ENCODE measurements around the gene PEAR1. TPM values are rescaled to one million over a fixed set of nuclear protein-coding genes. Genes with fewer than 3 reads are reported as not detected.
A peak's percentile ranks its signal among the peaks of the same experiment; 100 is the strongest.

PEAR1 gene
- total RNA-seq (2013), result 0.06 TPM
- polyA plus RNA-seq, result not detected
- 0.80 TPM in 1 of 2 replicates, not detected in the other for polyA minus RNA-seq
- 0 to 2.1 (median 0.17) reads per million in 11 experiments for total RNA-seq

- Mint-ChIP-seq H3K27me3 (ENCODE audit: low read depth in 3 of 3) (peaks cover 52 to 64% (median 53%) of the 10 kb centered on the region in 3 donors), H3K27ac (peak within 1 kb of the TSS in 2 of 7 donors; percentile 19 to 52), H3K9me3 (peaks cover 0 to 9% (median 5%) of the 10 kb centered on the region in 7 donors), H3K4me1 (peaks cover 28% of the 10 kb centered on the region), H3K4me3 (peak within 1 kb of the TSS; percentile 73 to 87), H3K36me3 (peaks cover 0 to 10% of the 10 kb centered on the region in 2 donors)
- H3K4me1 ChIP-seq (ENCODE audit: control insufficient read depth in 1 of 2, insufficient read depth in 2 of 2, low read length in 2 of 2), result peaks cover 25 to 29% of the 10 kb centered on the region in 2 donors
- peak within 1 kb of the TSS; percentile 6 for H3K9ac ChIP-seq (ENCODE audit: insufficient read depth, low read length, poor library complexity, severe bottlenecking)
- TF ChIP-seq, protein P1, sequence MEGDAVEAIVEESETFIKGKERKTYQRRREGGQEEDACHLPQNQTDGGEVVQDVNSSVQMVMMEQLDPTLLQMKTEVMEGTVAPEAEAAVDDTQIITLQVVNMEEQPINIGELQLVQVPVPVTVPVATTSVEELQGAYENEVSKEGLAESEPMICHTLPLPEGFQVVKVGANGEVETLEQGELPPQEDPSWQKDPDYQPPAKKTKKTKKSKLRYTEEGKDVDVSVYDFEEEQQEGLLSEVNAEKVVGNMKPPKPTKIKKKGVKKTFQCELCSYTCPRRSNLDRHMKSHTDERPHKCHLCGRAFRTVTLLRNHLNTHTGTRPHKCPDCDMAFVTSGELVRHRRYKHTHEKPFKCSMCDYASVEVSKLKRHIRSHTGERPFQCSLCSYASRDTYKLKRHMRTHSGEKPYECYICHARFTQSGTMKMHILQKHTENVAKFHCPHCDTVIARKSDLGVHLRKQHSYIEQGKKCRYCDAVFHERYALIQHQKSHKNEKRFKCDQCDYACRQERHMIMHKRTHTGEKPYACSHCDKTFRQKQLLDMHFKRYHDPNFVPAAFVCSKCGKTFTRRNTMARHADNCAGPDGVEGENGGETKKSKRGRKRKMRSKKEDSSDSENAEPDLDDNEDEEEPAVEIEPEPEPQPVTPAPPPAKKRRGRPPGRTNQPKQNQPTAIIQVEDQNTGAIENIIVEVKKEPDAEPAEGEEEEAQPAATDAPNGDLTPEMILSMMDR (IDR thresholded peaks at IDR 0.05), result no peak
- DNase-seq, result no peak
- intact Hi-C loops (cut with micrococcal nuclease), result loop anchor here (5.0 to 10.0 kb wide), 2 partner anchors 34 to 78 kb away; partner anchors contain the start of gene SH2D2A (in 1 of the 2)
- no peaks in the 10 kb centered on the region for H3K36me3 ChIP-seq (replicated peaks in 1 of 2; ENCODE audit: control insufficient read depth in 1 of 2, insufficient read depth in 2 of 2, low read length in 2 of 2)
- H3K27me3 ChIP-seq (ENCODE audit: control insufficient read depth in 2 of 2, insufficient read depth in 2 of 2, low read length in 2 of 2), result peaks cover 20 to 47% of the 10 kb centered on the region in 2 donors
- H2AFZ ChIP-seq (ENCODE audit: insufficient read depth, low read depth, low read length, poor library complexity, severe bottlenecking), result peak within 1 kb of the TSS; percentile 70
- H3K4me3 ChIP-seq (replicated peaks in 1 of 3; ENCODE audit: low read depth in 2 of 3, low read length in 3 of 3), result peak within 1 kb of the TSS; percentile 7 to 74 (median 17)
- no peak within 1 kb of the TSS for H3K27ac ChIP-seq (ENCODE audit: low read depth in 1 of 2, low read length in 2 of 2)
- H3K9me3 ChIP-seq (replicated peaks in 1 of 2; ENCODE audit: control insufficient read depth in 1 of 2, insufficient read depth in 1 of 2, low read length in 2 of 2), result no peaks in the 10 kb centered on the region
- H3K4me2 ChIP-seq (replicated peaks; ENCODE audit: extremely low read depth, low read length, poor library complexity, severe bottlenecking), result peak within 1 kb of the TSS; percentile 80
- H3K79me2 ChIP-seq (ENCODE audit: insufficient read depth, low read length), result no peaks in the 10 kb centered on the region
- no peaks in the 10 kb centered on the region for H4K20me1 ChIP-seq (ENCODE audit: insufficient read depth, low read length)
- 3% methylated on average over 40 of the region's 60 CpGs for WGBS (ENCODE audit: insufficient coverage)
These were observed at the start of gene PEAR1 for GRCh38 chr1:156893048-156893953. Gene PEAR1, plus strand, starts transcription at chr1:156893718. Its CDS starts 10,209 bp downstream, at chr1:156903927.

- Histone ChIP-seq H2AFZ (ENCODE audit: insufficient read depth, low read depth, low read length, poor library complexity, severe bottlenecking) (no peak overlapping the region), H3K9me3 (replicated peaks in 1 of 2; ENCODE audit: control insufficient read depth in 1 of 2, insufficient read depth in 1 of 2, low read length in 2 of 2) (peaks cover 0 to 8% of the 10 kb centered on the region in 2 donors), H3K4me2 (replicated peaks; ENCODE audit: extremely low read depth, low read length, poor library complexity, severe bottlenecking) (no peak overlapping the region), H4K20me1 (ENCODE audit: insufficient read depth, low read length) (no peaks in the 10 kb centered on the region), H3K9ac (ENCODE audit: insufficient read depth, low read length, poor library complexity, severe bottlenecking) (no peak overlapping the region), H3K4me1 (ENCODE audit: control insufficient read depth in 1 of 2, insufficient read depth in 2 of 2, low read length in 2 of 2) (peaks cover 2 to 4% of the 10 kb centered on the region in 2 donors), H3K4me3 (replicated peaks in 1 of 3; ENCODE audit: low read depth in 2 of 3, low read length in 3 of 3) (no peak overlapping the region), H3K27ac (ENCODE audit: low read depth in 1 of 2, low read length in 2 of 2) (no peak overlapping the region), H3K79me2 (ENCODE audit: insufficient read depth, low read length) (no peaks in the 10 kb centered on the region), H3K27me3 (ENCODE audit: control insufficient read depth in 2 of 2, insufficient read depth in 2 of 2, low read length in 2 of 2) (peaks cover 41 to 65% of the 10 kb centered on the region in 2 donors), H3K36me3 (replicated peaks in 1 of 2; ENCODE audit: control insufficient read depth in 1 of 2, insufficient read depth in 2 of 2, low read length in 2 of 2) (no peaks in the 10 kb centered on the region)
- Mint-ChIP-seq H3K27ac (peak overlapping the region in 1 of 7 donors; percentile 22), H3K9me3 (peaks cover 0 to 11% (median 2%) of the 10 kb centered on the region in 7 donors), H3K27me3 (ENCODE audit: low read depth in 3 of 3) (peaks cover 62 to 88% (median 65%) of the 10 kb centered on the region in 3 donors), H3K4me1 (peaks cover 6% of the 10 kb centered on the region), H3K4me3 (peak overlapping the region in 1 of 2 donors; percentile 77), H3K36me3 (peaks cover 0 to 1% of the 10 kb centered on the region in 2 donors)
- no peak for DNase-seq
- WGBS (ENCODE audit: insufficient coverage), result 26% methylated on average over 2 of the region's 6 CpGs
- intact Hi-C loops (cut with micrococcal nuclease), result no loop called here
- TF ChIP-seq, protein P1 (IDR thresholded peaks at IDR 0.05), result no peak
These were observed 49.4 kb upstream of the PEAR1 start for GRCh38 chr1:156844102-156844501.

Data from CD14-positive monocyte (primary cell).